GM10266 (cell line): ENCODE results near the gene ROBO2.

Source experiments
- DNase-seq: peaks from one replicate; pipeline ENCODE4 v3.0.0; 2012; ENCODE audit errors: extremely low spot score
- CTCF ChIP-seq: IDR thresholded peaks from 2 replicates; pipeline ENCODE4 v1.5.1; 2012; ENCODE audit warnings: mild to moderate bottlenecking, low read depth; ENCODE audit not compliant: control insufficient read depth, insufficient read depth; ENCODE audit errors: missing control alignments

Gene ROBO2

GRCh38 chr3:77687545-77687944, 647.6 kb downstream of the ROBO2 start:
- no peak for DNase-seq
- no peak for TF ChIP-seq CTCF

GRCh38 chr3:77690284-77690845, 650.5 kb downstream of the ROBO2 start:
- DNase-seq: no peak
- TF ChIP-seq CTCF: no peak

- DNase-seq: no peak
- TF ChIP-seq CTCF: no peak
Observed at GRCh38 chr3:77693147-77693546, 653.2 kb downstream of the ROBO2 start.

- no peak for DNase-seq
- TF ChIP-seq CTCF: no peak
Observed at GRCh38 chr3:77699125-77699691, 659.3 kb downstream of the ROBO2 start.
